ENCODE data around the gene CCDC149. TPM values are rescaled to one million over a fixed set of nuclear protein-coding genes. Genes with fewer than 3 reads are reported as not detected.

The CCDC149 gene
- total RNA-seq, 1 donor = 12.3 TPM

- Histone ChIP-seq H3K9me3 (ENCODE audit: low read depth, low read length) (peaks cover 2% of the 10 kb centered on the region), H2AFZ (ENCODE audit: low read length) (no peak overlapping the region), H3K79me2 (ENCODE audit: insufficient read depth, low read length) (no peaks in the 10 kb centered on the region), H4K20me1 (ENCODE audit: insufficient read depth, low read length) (no peaks in the 10 kb centered on the region), H3K4me1 (ENCODE audit: insufficient read depth, low read length) (no peaks in the 10 kb centered on the region), H3K27me3 (ENCODE audit: insufficient read depth, low read length) (peaks cover 4% of the 10 kb centered on the region), H3K36me3 (ENCODE audit: insufficient read depth, low read length) (no peaks in the 10 kb centered on the region), H3K4me2 (ENCODE audit: insufficient read depth, low read length) (no peak overlapping the region), H3K4me3 (ENCODE audit: insufficient read depth, low read length) (no peak overlapping the region), H3K27ac (ENCODE audit: low read depth, low read length) (no peak overlapping the region)
- TF ChIP-seq CTCF (IDR thresholded peaks at IDR 0.05; ENCODE audit: extremely low read depth, low read depth, low read length) = no peak
- no peak for DNase-seq (ENCODE audit: insufficient read length, low spot score, missing footprints)
Measured at GRCh38 chr4:24952667-24953066, 39.8 kb upstream of the CCDC149 start.

- H3K9me3 ChIP-seq (ENCODE audit: low read depth, low read length) = peaks cover 2% of the 10 kb centered on the region
- no peaks in the 10 kb centered on the region for H3K4me1 ChIP-seq (ENCODE audit: insufficient read depth, low read length)
- no peak overlapping the region for H3K4me3 ChIP-seq (ENCODE audit: insufficient read depth, low read length)
- H3K36me3 ChIP-seq (ENCODE audit: insufficient read depth, low read length) = no peaks in the 10 kb centered on the region
- DNase-seq (ENCODE audit: insufficient read length, low spot score, missing footprints) = no peak
- H3K27ac ChIP-seq (ENCODE audit: low read depth, low read length) = no peak overlapping the region
- H2AFZ ChIP-seq (ENCODE audit: low read length) = no peak overlapping the region
- no peak for TF ChIP-seq CTCF (IDR thresholded peaks at IDR 0.05; ENCODE audit: extremely low read depth, low read depth, low read length)
- H3K27me3 ChIP-seq (ENCODE audit: insufficient read depth, low read length) = peaks cover 4% of the 10 kb centered on the region
- no peak overlapping the region for H3K4me2 ChIP-seq (ENCODE audit: insufficient read depth, low read length)
- no peaks in the 10 kb centered on the region for H3K79me2 ChIP-seq (ENCODE audit: insufficient read depth, low read length)
- H4K20me1 ChIP-seq (ENCODE audit: insufficient read depth, low read length) = no peaks in the 10 kb centered on the region
Measured at GRCh38 chr4:24949970-24950369, 37.1 kb upstream of the CCDC149 start.

GRCh38 chr4:24937917-24938281 is 25.1 kb upstream of the CCDC149 start:
- H3K9me3 ChIP-seq (ENCODE audit: low read depth, low read length) = peaks cover 3% of the 10 kb centered on the region
- H3K4me2 ChIP-seq (ENCODE audit: insufficient read depth, low read length) = no peak overlapping the region
- H4K20me1 ChIP-seq (ENCODE audit: insufficient read depth, low read length) = no peaks in the 10 kb centered on the region
- no peak overlapping the region for H2AFZ ChIP-seq (ENCODE audit: low read length)
- H3K36me3 ChIP-seq (ENCODE audit: insufficient read depth, low read length) = no peaks in the 10 kb centered on the region
- H3K79me2 ChIP-seq (ENCODE audit: insufficient read depth, low read length) = no peaks in the 10 kb centered on the region
- H3K4me3 ChIP-seq (ENCODE audit: insufficient read depth, low read length) = no peak overlapping the region
- no peak for TF ChIP-seq CTCF (IDR thresholded peaks at IDR 0.05; ENCODE audit: extremely low read depth, low read depth, low read length)
- no peak for DNase-seq (ENCODE audit: insufficient read length, low spot score, missing footprints)
- no peaks in the 10 kb centered on the region for H3K27me3 ChIP-seq (ENCODE audit: insufficient read depth, low read length)
- no peak overlapping the region for H3K27ac ChIP-seq (ENCODE audit: low read depth, low read length)
- H3K4me1 ChIP-seq (ENCODE audit: insufficient read depth, low read length) = no peaks in the 10 kb centered on the region

GRCh38 chr4:24937176-24937916 is 24.5 kb upstream of the CCDC149 start:
- DNase-seq (ENCODE audit: insufficient read length, low spot score, missing footprints) = no peak
- no peak for TF ChIP-seq CTCF (IDR thresholded peaks at IDR 0.05; ENCODE audit: extremely low read depth, low read depth, low read length)

More at GRCh38 chr4:24937176-24937916, 24.5 kb upstream of the CCDC149 start:
- Histone ChIP-seq H3K4me1 (ENCODE audit: insufficient read depth, low read length) (peaks cover 4% of the 10 kb centered on the region), H3K9me3 (ENCODE audit: low read depth, low read length) (peaks cover 3% of the 10 kb centered on the region), H2AFZ (ENCODE audit: low read length) (no peak overlapping the region), H4K20me1 (ENCODE audit: insufficient read depth, low read length) (no peaks in the 10 kb centered on the region), H3K27ac (ENCODE audit: low read depth, low read length) (no peak overlapping the region), H3K4me2 (ENCODE audit: insufficient read depth, low read length) (no peak overlapping the region), H3K4me3 (ENCODE audit: insufficient read depth, low read length) (no peak overlapping the region), H3K27me3 (ENCODE audit: insufficient read depth, low read length) (no peaks in the 10 kb centered on the region), H3K36me3 (ENCODE audit: insufficient read depth, low read length) (no peaks in the 10 kb centered on the region), H3K79me2 (ENCODE audit: insufficient read depth, low read length) (no peaks in the 10 kb centered on the region)

All from osteoblast (primary cell).